ENCODE results near the gene INKA2. TPM values are rescaled to one million over a fixed set of nuclear protein-coding genes. Genes with fewer than 3 reads are reported as not detected.

INKA2 gene
- total RNA-seq, 1 experiment from 2014 or later: 12.3 TPM

GRCh38 chr1:111735321-111735720 lies 3.9 kb downstream of the INKA2 start:
- Histone ChIP-seq H3K4me1 (ENCODE audit: insufficient read depth, low read length) (peaks cover 20% of the 10 kb centered on the region), H2BK15ac (ENCODE audit: low read depth, low read length) (no peak overlapping the region), H2AFZ (ENCODE audit: low read length) (no peak overlapping the region), H3K79me2 (ENCODE audit: insufficient read depth, low read length) (no peaks in the 10 kb centered on the region; the same call in 1 of the 2 replicates), H3K9ac (ENCODE audit: extremely low read depth, insufficient read length, low read length) (no peak overlapping the region), H3T11ph (ENCODE audit: low read length) (no peak overlapping the region), H3K18ac (ENCODE audit: insufficient read length, low read depth, low read length) (no peak overlapping the region), H3K23me2 (ENCODE audit: insufficient read length, low read depth, low read length, poor library complexity, severe bottlenecking) (peaks cover 19% of the 10 kb centered on the region), H4K20me1 (ENCODE audit: control insufficient read depth, insufficient read depth, insufficient read length) (no peaks in the 10 kb centered on the region), H3K4ac (ENCODE audit: low read depth, low read length) (no peak overlapping the region), H3K23ac (ENCODE audit: insufficient read length, low read depth, low read length) (no peak overlapping the region), H3K14ac (ENCODE audit: insufficient read depth, low read length) (no peak overlapping the region), H2BK120ac (ENCODE audit: low read depth, low read length, poor library complexity, severe bottlenecking) (no peak overlapping the region), H3K27me3 (ENCODE audit: insufficient read depth, low read length) (no peaks in the 10 kb centered on the region), H3K79me1 (ENCODE audit: insufficient read depth, low read depth, low read length, poor library complexity, severe bottlenecking) (no peaks in the 10 kb centered on the region), H2AK5ac (ENCODE audit: insufficient read length, low read length) (no peak overlapping the region), H3K56ac (ENCODE audit: insufficient read length, low read depth, low read length) (no peak overlapping the region), H4K8ac (replicated peaks; ENCODE audit: insufficient read length, low read depth, low read length) (no peak overlapping the region), H3K9me3 (ENCODE audit: control insufficient read depth, low read depth, low read length) (no peaks in the 10 kb centered on the region), H2BK12ac (ENCODE audit: insufficient read length, low read depth, low read length) (no peak overlapping the region), H4K91ac (ENCODE audit: insufficient read length, low read depth, low read length) (no peak overlapping the region), H2BK5ac (ENCODE audit: insufficient read length, low read length) (no peak overlapping the region), H2BK20ac (ENCODE audit: low read depth, low read length, poor library complexity, severe bottlenecking) (no peak overlapping the region), H4K5ac (ENCODE audit: insufficient read length, low read depth, low read length) (no peak overlapping the region), H3K4me2 (ENCODE audit: insufficient read depth, insufficient read length, low read length) (peak overlapping the region; percentile 31), H3K27ac (ENCODE audit: insufficient read length, low read depth, low read length) (no peak overlapping the region)
- no peaks in the 10 kb centered on the region for H3K9me3 Mint-ChIP-seq
- TF ChIP-seq, protein P1, sequence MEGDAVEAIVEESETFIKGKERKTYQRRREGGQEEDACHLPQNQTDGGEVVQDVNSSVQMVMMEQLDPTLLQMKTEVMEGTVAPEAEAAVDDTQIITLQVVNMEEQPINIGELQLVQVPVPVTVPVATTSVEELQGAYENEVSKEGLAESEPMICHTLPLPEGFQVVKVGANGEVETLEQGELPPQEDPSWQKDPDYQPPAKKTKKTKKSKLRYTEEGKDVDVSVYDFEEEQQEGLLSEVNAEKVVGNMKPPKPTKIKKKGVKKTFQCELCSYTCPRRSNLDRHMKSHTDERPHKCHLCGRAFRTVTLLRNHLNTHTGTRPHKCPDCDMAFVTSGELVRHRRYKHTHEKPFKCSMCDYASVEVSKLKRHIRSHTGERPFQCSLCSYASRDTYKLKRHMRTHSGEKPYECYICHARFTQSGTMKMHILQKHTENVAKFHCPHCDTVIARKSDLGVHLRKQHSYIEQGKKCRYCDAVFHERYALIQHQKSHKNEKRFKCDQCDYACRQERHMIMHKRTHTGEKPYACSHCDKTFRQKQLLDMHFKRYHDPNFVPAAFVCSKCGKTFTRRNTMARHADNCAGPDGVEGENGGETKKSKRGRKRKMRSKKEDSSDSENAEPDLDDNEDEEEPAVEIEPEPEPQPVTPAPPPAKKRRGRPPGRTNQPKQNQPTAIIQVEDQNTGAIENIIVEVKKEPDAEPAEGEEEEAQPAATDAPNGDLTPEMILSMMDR (conservative IDR thresholded peaks at IDR 0.05): no peak
- WGBS (ENCODE audit: extremely low coverage, insufficient read length, low lambda C conversion rate): no CpG with 5 or more reads among the region's 4 CpGs
- peaks cover 4% of the 10 kb centered on the region for H3K27me3 Mint-ChIP-seq (ENCODE audit: low read depth)
- H3K27ac Mint-ChIP-seq: no peak overlapping the region
- H3K36me3 Mint-ChIP-seq (ENCODE audit: insufficient read depth in 1 of 3, low read depth in 3 of 3): no peaks in the 10 kb centered on the region
- H3K4me3 Mint-ChIP-seq: no peak overlapping the region
- no peak for DNase-seq
- peaks cover 11 to 13% of the 10 kb centered on the region in 2 experiments for H3K4me1 Mint-ChIP-seq
